ES-I3 (cell line): ENCODE data around the gene CPEB1.
A peak's percentile ranks its signal among the peaks of the same experiment; 100 is the strongest.
"Not testable (repeated sequence)": the region's sequence is repeated elsewhere in the genome, so short reads cannot be mapped to it uniquely, and the experiment has no call there.

Experiments used
- H3K36me3 ChIP-seq: 2 replicates; pipeline ENCODE4 v1.6.1; 2013; ENCODE audit warnings: mild to moderate bottlenecking, low read length, control low read depth, moderate library complexity; ENCODE audit not compliant: insufficient read depth
- H3K4me1 ChIP-seq: 2 replicates; pipeline ENCODE4 v1.6.1; 2013; ENCODE audit warnings: mild to moderate bottlenecking, control low read depth, low read length; ENCODE audit not compliant: insufficient read depth
- H3K9ac ChIP-seq: 2 replicates; pipeline ENCODE4 v1.6.1; 2013; ENCODE audit warnings: low read depth, mild to moderate bottlenecking, low read length, moderate library complexity
- H3K9me3 ChIP-seq: 2 replicates; pipeline ENCODE4 v1.6.1; 2013; ENCODE audit warnings: mild to moderate bottlenecking, low read length, moderate library complexity; ENCODE audit not compliant: control insufficient read depth, insufficient read depth

Gene CPEB1

DNA sequence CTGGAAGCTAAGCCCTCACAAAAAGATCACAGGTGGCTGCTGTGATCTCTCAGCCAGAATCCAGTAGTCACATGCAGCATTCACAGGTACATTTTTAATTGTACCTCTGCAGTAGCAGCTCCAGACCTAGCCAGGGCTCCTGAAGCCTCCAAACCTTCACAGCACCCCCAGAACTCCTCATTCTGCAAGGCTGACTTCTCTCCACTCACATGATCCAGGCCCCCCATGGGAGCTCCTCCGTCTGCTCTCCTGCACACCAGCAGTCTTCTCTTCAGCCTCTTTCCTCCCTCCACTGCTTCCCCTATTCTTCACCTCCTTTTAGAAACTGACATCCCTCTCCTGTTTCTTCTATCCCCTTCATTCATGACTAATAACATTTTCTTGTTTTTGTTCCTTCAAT is 13.2 kb upstream of the CPEB1 start:
- no peaks in the 10 kb centered on the region for H3K4me1 ChIP-seq
- H3K9ac ChIP-seq: no peak overlapping the region
- H3K36me3 ChIP-seq: no peaks in the 10 kb centered on the region
- H3K9me3 ChIP-seq: no peaks in the 10 kb centered on the region; the same call in 1 of the 2 replicates

DNA sequence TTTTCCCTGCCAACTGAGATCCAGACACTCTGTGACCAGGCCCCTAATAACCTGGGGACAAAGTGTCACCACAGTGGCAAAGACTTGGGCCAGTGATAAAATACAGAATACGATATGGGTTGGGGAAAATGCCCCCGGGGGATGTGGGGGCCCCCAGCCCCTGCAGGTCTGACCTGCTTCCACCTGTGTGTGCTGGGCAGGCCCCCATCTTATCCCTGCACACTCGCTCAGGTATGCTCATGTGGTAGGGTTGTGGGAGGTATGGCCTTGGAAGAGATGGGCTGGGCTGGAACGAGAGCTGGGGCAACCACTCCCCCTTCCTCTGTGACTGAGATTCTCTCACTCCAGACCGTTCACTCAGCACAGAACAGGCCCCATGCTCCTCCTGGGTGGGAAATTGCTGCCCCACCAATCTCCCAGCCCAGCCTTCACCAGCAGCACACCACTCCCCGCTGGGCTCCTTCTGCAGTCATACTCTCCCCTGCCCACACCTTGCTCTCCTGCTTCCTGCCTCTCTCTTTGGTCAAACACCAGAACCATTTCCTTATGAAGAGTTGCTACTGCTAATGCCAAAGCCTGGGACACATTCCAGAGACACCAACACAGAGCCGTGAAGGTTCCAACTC is 9.6 kb upstream of the CPEB1 start:
- no peaks in the 10 kb centered on the region for H3K36me3 ChIP-seq
- no peak overlapping the region for H3K9ac ChIP-seq
- no peaks in the 10 kb centered on the region; the same call in 1 of the 2 replicates for H3K9me3 ChIP-seq
- H3K4me1 ChIP-seq: no peaks in the 10 kb centered on the region

DNA sequence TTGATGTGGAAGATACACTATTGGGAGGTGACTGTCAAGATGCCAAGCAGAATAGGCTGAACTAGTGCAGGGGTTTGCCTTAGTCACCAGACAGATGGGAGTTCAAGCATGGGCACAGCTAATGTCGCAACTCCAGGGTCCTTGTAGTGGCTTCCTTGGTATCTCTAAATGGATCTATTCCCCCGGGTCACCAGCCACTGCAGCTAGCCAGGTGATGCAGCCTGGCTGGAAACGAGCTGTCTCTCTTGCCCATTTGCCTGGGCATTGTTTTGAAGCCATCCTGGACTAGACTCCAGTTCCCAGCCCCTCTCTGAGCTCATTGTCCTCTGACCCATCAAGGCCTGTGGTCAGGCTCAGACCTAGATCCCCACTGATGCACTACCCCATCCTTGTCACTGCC is 8.4 kb upstream of the CPEB1 start:
- no peaks in the 10 kb centered on the region; the same call in 1 of the 2 replicates for H3K9me3 ChIP-seq
- no peak overlapping the region for H3K9ac ChIP-seq
- H3K4me1 ChIP-seq: no peaks in the 10 kb centered on the region

DNA sequence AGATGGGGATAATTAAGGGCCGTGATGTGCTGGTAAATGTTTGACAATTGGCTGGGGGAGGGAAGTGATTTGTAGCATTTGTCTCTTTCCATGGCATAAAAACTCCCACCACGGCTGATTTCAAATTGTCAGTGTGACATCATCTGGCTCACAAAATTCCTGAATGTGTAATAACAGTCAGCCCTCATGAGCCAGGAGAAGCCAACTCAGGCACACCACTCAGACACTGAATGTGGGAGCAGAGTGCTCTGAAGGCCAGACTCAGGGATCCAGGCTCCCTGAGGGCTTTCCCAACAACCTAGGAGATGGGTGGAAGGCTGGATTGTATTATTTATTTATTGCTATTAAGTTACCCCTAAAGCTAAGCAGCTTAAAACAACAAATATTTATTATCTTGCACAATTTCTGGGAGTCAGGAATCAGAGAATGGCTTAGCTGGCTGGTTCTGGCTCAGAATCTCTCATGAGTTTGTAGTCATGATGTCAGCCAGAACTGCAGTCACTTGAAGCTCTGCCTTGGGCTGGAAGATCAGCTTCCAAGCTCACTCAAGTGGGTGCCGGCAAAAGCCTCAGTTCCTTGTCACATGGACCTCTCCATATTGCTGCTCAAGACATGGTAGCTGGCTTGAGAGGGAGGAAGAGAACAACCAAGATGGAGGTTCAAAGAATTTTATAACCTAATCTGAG is 6.5 kb upstream of the CPEB1 start:
- H3K9ac ChIP-seq: no peak overlapping the region

More for the DNA sequence above, 8.4 kb upstream of the CPEB1 start:
- H3K36me3 ChIP-seq: no peaks in the 10 kb centered on the region

DNA sequence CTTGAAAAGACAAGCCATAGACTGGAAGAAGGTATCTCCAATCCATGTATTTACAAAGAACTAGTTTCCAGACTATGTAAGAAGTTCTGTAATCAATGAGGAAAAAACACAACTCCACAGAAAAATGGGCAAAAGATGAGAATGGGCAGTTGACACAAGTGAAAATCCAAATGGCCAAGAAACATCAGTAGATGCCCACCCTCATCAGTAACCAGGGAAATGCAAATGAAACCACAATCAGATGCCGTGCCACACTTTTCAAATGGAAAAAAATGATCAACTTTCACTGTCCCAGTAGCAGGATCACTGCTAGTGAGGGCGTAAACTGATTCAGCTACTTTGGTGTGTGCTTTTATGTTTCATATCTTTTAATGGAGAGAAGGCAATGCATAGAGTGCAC is 4.5 kb upstream of the CPEB1 start:
- no peak overlapping the region for H3K9ac ChIP-seq
- H3K36me3 ChIP-seq: no peaks in the 10 kb centered on the region

More for the DNA sequence above, 6.5 kb upstream of the CPEB1 start:
- Histone ChIP-seq H3K36me3 (no peaks in the 10 kb centered on the region), H3K9me3 (no peaks in the 10 kb centered on the region; the same call in 1 of the 2 replicates), H3K4me1 (no peaks in the 10 kb centered on the region)

DNA sequence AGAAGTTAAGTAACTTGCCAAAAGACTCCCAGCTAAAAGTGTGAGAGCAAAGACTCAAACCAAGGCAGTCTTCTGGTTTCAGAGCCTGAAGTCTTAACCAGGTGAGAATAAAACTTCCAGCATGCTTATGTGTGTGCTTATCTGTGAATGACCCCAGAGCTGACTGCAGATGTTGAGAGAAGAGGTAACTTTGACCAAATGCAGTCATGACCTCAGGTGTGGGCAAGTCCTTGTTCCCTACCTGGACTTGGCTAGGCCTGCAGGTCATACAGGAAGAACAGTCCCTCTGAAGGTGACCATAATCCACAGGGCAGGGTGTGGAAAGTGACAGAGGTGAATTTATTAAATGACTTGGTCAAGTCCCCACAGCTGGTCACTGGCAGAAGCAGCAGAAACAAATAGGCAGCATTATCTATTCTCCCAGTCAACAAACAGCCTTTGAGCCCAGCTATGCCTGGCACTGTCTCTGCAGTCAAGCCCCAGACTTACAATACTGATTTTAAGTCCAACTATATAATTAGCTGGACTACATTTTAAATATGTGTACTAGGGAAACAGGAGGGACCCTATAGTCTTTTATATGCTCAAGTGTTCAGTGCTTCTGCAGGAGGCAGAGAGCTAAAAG is 3.0 kb upstream of the CPEB1 start:
- no peaks in the 10 kb centered on the region for H3K9me3 ChIP-seq
- H3K4me1 ChIP-seq: no peaks in the 10 kb centered on the region
- no peak overlapping the region for H3K9ac ChIP-seq
- H3K36me3 ChIP-seq: no peaks in the 10 kb centered on the region

More for the DNA sequence above, 4.5 kb upstream of the CPEB1 start:
- Histone ChIP-seq H3K4me1 (no peaks in the 10 kb centered on the region), H3K9me3 (no peaks in the 10 kb centered on the region)

DNA sequence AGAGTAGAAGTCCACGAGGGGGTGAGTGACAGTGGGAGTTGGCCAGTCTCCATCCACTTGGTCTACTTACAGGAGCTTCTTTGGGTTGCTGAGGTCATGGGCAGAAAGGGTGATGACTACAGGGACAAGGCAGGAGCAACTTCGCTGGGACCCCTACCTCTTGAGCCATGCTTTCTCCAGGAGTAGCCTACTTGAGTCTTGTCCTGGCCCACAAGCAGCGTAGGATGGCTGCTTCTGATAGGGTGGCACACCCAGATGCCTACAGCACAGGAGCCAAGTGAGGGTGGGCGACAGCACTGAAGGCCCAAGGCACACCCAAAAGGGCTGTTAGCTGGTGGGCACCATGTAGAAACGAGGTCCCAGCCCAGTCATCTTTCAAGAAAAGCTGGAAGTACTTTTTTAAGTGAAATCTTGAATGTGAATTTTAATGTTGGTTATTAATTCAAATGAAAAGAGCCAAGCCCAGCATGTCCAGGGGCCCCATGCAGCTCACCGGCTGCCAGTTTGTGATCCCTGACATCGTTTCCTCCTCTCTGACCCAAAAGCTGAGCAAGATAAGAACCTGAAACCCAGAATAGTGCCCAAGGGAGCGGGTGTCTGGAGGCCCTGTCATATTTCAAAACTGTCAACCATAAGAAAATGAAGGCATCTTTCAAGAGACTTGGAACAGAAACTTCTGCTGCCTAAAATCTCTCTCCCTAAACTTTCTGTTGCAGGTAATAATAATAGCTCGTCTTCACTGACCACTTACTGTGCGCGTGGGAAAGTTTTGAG is 2.2 kb upstream of the CPEB1 start:
- H3K9ac ChIP-seq: no peak overlapping the region
- H3K4me1 ChIP-seq: 0 out of 2 replicates have a peak, but pooled peaks cover 1% of the 10 kb centered on the region
- H3K9me3 ChIP-seq: no peaks in the 10 kb centered on the region
- H3K36me3 ChIP-seq: no peaks in the 10 kb centered on the region

DNA sequence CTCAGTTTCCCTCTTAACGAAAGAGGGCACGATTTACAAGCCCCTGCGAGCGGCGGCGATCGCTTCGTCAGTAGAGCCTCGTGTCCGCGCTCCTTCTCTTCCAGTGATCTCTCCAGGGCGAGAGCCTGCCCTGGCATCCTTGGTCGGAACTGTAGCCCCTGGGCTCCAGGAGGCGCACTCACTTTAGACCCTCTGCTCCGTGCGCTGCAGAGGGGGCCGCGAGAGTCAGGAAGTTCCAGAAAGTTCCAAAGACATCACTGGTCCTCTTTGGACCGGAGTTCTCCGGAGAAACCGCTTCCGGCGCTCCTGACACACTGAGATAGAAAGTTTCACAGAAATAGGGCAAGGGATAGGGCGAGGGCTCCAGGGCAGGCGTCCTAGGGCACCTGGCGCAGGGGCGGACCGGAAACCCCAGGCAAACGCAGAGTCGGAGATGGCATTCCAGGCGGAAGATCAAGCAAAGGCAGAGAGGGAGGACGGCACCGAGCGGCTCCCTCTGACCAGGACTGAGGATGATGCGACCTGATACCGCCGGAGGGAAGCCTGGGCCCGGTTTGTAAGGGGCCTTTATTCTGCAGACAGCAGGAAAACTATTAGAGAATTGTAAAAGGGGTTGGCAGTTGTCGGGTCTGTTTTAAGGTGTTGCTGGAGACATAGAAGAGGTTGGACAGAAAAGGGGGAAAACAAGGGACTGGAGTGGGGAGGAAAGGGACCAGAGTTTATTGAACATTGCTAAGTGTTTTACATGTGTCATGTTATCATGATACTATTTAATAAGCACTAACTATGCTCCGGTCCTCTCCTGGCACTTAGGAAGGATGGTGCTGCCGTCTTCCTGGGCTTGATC is 1.3 kb upstream of the CPEB1 start:
- Histone ChIP-seq H3K9me3 (no peaks in the 10 kb centered on the region), H3K4me1 (peaks cover 9% of the 10 kb centered on the region), H3K36me3 (no peaks in the 10 kb centered on the region), H3K9ac (peak overlapping the region; percentile 45; the same call in 1 of the 2 replicates)

DNA sequence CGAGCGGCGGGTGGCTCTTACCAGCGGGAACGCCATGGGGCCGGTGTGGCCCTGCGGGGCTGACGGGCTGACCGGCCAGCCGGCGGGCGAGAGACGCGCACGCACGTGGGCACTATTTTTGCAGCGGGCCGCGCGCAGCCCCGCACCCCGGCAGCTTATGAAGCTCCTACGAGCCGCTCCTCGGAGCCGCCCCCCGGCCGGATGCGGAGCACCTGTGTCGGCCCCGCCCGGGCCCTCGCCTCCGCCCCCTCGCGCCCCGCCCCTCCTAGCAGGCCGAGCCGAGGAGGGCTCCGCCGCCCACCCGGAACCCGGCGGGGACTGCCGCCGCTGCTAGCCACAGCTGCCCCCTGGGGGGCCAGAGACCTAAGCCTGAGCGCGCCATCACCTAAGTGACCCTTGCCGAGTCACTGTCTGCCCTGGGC is 683 bp upstream of the CPEB1 start:
- peaks cover 9% of the 10 kb centered on the region for H3K4me1 ChIP-seq
- no peaks in the 10 kb centered on the region for H3K36me3 ChIP-seq
- no peaks in the 10 kb centered on the region for H3K9me3 ChIP-seq
- H3K9ac ChIP-seq: peak overlapping the region; percentile 45; the same call in 1 of the 2 replicates

DNA sequence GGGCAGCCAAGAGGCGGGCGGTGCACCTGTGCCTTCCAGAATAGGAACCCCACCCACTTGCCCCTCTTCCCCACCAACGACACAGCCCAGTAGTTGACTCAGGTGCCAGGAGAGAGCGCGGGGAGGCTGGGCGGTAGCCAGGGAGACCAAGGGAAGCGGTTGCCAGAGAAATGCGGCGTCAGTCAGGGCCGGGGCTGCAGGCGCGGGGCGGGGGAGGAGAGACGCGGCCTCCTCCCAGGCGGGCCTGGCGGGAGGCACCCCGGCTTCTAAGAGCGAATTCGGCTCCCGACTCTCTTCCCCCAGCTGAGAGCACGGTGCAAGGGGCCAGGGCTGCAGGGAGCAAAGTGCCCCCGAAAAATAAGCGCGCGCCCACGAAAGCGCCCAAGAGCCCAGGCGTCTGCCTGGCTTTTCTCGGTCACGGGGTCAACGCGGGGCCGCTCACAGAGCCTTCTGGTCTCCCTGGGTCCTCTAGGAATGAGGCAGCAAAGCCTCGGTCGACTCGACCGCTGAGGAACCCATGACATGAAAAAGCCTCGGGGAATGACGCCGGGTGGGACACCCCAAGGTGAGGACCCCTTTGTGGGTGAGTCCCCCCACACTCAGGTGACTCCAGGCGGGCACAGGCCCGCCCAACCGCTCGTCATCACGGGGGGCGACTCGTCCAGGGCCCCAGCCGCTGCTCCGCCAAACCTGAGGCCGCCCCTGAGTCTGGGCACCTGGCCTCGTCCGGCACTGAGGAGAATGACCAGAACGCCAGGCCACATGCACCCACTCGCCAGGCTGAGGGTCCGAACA is 716 bp downstream of the CPEB1 start:
- Histone ChIP-seq H3K9ac (peak overlapping the region; percentile 45; the same call in 1 of the 2 replicates), H3K9me3 (no peaks in the 10 kb centered on the region), H3K36me3 (no peaks in the 10 kb centered on the region), H3K4me1 (peaks cover 10% of the 10 kb centered on the region)

DNA sequence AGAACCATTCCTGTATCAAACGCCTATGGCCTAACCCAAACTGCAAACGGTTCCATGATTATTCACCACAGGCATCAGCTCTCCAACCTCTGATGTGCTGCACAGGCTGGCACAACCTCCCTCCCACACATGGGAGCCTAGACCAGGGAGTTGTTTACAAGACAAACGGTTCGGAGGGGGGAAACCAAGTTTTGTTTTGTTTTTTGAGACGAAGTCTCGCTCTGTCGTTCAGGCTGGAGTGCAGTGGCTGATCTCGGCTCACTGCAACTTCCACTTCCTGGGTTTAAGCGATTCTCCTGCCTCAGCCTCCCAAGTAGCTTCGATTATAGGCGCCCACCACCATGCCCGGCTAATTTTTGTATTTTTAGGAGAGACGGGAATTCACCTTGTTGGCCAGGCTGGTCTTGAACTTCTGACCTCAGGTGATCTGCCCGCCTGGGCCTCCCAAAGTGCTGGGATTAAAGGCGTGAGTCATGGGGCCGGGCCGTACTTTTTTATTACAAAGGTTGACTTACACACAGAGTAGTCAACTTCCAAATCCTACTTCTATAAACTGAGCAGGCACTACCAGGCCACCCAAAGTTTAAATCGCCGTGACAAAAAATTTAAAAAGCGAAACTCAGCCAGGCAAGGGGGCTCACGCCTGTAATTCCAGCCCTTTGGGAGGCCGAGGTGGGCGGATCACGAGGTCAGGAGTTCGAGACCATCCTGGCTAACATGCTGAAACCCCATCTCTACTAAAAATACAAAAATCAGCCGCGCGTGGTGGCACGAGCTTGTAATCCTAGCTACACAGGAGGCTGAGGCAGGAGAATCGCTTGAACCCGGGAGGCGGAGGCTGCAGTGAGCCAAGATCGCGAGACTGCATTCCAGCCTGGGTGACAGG is 2.0 kb downstream of the CPEB1 start:
- not testable (repeated sequence) for H3K9ac ChIP-seq, H3K36me3 ChIP-seq, H3K9me3 ChIP-seq
- H3K4me1 ChIP-seq: peaks cover 14% of the 10 kb centered on the region

DNA sequence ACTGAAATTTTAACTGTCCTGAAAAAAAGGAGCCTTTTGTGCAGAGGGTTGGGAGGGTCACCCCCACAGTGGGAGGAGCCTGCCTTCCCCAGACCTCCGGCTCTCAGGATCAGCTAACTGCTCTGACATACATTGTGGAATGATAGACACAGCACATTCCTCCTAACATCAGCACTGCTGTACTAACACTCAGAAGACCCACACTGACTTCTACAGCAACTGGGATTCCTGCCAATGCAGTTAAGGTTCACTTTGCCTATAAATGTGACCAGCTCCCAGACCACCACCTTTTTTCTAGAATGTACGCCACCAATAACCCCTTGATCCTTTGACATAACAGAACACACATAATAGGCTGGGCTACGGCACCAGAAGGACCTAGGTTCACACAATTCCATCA is 3.2 kb downstream of the CPEB1 start:
- H3K9ac ChIP-seq: no peak overlapping the region
- H3K36me3 ChIP-seq: no peaks in the 10 kb centered on the region

More for the DNA sequence above, 3.2 kb downstream of the CPEB1 start:
- H3K9me3 ChIP-seq: no peaks in the 10 kb centered on the region
- peaks cover 14% of the 10 kb centered on the region for H3K4me1 ChIP-seq
